OCI-LY3 (cell line): ENCODE measurements around the gene SLC36A1.

ENCODE experiments used
- H2AFZ ChIP-seq: fragments of 200-600, 300-600 bp; shearing (Covaris generic); 2 replicates; pipeline ENCODE4 v1.6.0; 2014; ENCODE audit warnings: antibody characterized with exemption, low read depth, low read length
- H3K27ac ChIP-seq: fragments of 200-600, 300-600 bp; sonication (generic); 2 replicates; pipeline ENCODE4 v1.5.1; 2014; ENCODE audit warnings: mild to moderate bottlenecking, low read length, moderate library complexity, mixed read lengths
- H3K27me3 ChIP-seq: fragments of 200-600, 300-600 bp; sonication (generic); 2 replicates; pipeline ENCODE4 v1.6.1; 2014; ENCODE audit warnings: low read depth, low read length, mixed read lengths
- H3K36me3 ChIP-seq: fragments of 200-600, 300-600 bp; sonication (generic); replicated peaks from 2 replicates; pipeline ENCODE3; 2014; ENCODE audit warnings: low read depth, low read length, mixed read lengths
- H3K4me1 ChIP-seq: fragments of 300-600, 200-600 bp; sonication (generic); 2 replicates; pipeline ENCODE4 v1.6.1; 2014; ENCODE audit warnings: low read length, mixed read lengths
- H3K4me2 ChIP-seq: fragments of 200-600, 300-600 bp; sonication (generic); 2 replicates; pipeline ENCODE4 v1.6.1; 2014; ENCODE audit warnings: low read length, mixed read lengths
- H3K4me3 ChIP-seq: fragments of 300-600, 200-600 bp; sonication (generic); 2 replicates; pipeline ENCODE4 v1.5.1; 2014; ENCODE audit warnings: antibody characterized with exemption, mild to moderate bottlenecking, low read length, moderate library complexity
- H3K79me2 ChIP-seq: fragments of 300-600, 200-600 bp; shearing (Covaris generic); 2 replicates; pipeline ENCODE4 v1.6.1; 2014; ENCODE audit warnings: mild to moderate bottlenecking, low read length, mixed read lengths
- H3K9ac ChIP-seq: fragments of 300-600, 200-600 bp; shearing (Covaris generic); 2 replicates; pipeline ENCODE4 v1.6.0; 2014; ENCODE audit warnings: mild to moderate bottlenecking, low read length, moderate library complexity
- H3K9me3 ChIP-seq: fragments of 200-600, 300-600 bp; shearing (Covaris generic); 2 replicates; pipeline ENCODE4 v1.6.1; 2014; ENCODE audit warnings: low read length, mixed read lengths; ENCODE audit not compliant: insufficient read depth
- H4K20me1 ChIP-seq: fragments of 200-600, 300-600 bp; sonication (generic); 2 replicates; pipeline ENCODE4 v1.6.1; 2016; ENCODE audit warnings: low read length, mixed read lengths; ENCODE audit not compliant: insufficient read depth
- EZH2phosphoT487 ChIP-seq: fragments of 200-600 bp; shearing (Covaris generic); IDR thresholded peaks from 2 replicates; pipeline ENCODE4 v1.6.1; 2018; ENCODE audit warnings: antibody characterized with exemption, mixed run types, low read depth
- TF ChIP-seq, protein P1 (sequence below): fragments of 200-600, 300-600 bp; sonication (generic); IDR thresholded peaks from 2 replicates; pipeline ENCODE4 v1.5.1; 2014; ENCODE audit warnings: antibody characterized with exemption, low read length, low read depth

Gene SLC36A1

DNA sequence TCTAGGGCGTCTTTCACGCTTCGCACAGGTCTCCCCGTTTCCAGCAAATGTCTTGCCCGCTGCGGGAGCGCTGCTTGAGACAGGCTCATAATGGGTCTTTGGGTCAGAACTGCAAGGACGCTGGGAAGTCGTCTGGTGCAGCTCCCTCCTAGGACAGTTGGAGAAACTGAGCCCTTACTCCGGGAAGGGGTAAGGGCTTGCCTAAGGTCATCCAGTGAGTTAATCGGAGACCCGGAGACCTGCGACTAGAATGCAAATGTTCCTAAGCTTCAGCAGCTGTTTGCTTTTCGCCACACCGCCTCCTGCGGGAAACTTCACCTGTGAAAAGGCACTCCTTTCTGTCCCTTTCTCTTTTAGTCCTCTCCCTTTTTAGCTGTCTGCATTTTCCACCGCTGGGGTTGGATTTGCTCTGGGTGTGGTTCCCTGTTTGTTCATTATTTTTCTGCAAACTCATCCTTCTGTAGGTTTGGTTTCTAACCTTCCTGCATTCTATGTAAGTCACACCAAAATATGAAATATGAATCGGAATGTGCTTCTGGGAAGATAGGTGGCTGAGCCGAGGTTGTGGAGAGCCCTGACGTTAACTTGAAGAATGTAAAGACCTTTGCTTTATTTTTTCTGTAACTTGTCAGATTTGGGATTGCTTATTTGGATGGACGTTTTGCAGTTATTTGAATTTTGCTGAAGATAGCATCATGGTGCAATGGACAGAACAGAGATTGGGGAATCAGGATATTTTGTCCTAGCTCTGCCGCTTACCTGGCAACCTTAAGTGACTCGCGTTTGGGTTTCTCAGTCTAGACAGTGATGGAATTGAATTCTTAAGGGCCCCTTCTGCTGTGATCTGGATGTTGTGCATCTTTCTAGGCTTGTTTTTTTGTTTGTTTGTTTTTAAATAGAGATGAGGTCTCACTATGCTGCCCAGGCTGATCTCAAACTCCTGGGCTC is 909 bp downstream of the SLC36A1 start:
- no peak overlapping the region for H3K27ac ChIP-seq
- no peaks in the 10 kb centered on the region for H3K27me3 ChIP-seq
- H4K20me1 ChIP-seq: no peaks in the 10 kb centered on the region
- no peaks in the 10 kb centered on the region for H3K9me3 ChIP-seq
- H3K4me1 ChIP-seq: peaks cover 14% of the 10 kb centered on the region
- peak overlapping the region; percentile 99 for H3K4me2 ChIP-seq
- H2AFZ ChIP-seq: peak overlapping the region; percentile 81; the same call in 1 of the 2 replicates
- no peak for TF ChIP-seq EZH2phosphoT487
- TF ChIP-seq, protein P1, sequence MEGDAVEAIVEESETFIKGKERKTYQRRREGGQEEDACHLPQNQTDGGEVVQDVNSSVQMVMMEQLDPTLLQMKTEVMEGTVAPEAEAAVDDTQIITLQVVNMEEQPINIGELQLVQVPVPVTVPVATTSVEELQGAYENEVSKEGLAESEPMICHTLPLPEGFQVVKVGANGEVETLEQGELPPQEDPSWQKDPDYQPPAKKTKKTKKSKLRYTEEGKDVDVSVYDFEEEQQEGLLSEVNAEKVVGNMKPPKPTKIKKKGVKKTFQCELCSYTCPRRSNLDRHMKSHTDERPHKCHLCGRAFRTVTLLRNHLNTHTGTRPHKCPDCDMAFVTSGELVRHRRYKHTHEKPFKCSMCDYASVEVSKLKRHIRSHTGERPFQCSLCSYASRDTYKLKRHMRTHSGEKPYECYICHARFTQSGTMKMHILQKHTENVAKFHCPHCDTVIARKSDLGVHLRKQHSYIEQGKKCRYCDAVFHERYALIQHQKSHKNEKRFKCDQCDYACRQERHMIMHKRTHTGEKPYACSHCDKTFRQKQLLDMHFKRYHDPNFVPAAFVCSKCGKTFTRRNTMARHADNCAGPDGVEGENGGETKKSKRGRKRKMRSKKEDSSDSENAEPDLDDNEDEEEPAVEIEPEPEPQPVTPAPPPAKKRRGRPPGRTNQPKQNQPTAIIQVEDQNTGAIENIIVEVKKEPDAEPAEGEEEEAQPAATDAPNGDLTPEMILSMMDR: no peak
- no peaks in the 10 kb centered on the region for H3K36me3 ChIP-seq
- H3K79me2 ChIP-seq: no peaks in the 10 kb centered on the region
- peak overlapping the region; percentile 58 for H3K9ac ChIP-seq
- H3K4me3 ChIP-seq: peak overlapping the region; percentile 82

DNA sequence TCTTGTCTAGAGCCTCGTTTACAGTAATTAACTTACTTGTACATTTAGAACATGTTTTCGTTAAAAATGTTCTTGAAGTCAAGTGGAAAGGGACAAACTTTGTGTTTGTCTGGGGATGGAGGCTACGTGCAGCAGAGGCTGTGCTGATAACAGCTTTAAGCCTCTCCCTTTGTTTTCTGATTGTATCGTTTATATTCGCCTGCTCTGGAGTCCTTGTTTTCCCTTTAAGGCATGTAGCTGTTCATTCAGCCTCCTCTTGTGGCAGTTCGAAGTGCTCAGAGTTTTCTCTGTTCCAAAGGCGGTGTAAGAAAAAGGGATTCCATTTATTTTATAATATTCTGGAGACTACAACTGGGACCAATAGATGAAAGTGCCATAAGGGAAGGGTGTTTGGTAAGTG is 1.9 kb downstream of the SLC36A1 start:
- no peaks in the 10 kb centered on the region for H3K27me3 ChIP-seq
- no peaks in the 10 kb centered on the region for H3K9me3 ChIP-seq
- no peak overlapping the region for H3K4me2 ChIP-seq
- no peak overlapping the region for H2AFZ ChIP-seq
- H3K79me2 ChIP-seq: no peaks in the 10 kb centered on the region
- TF ChIP-seq, protein P1: no peak
- no peak for TF ChIP-seq EZH2phosphoT487
- no peaks in the 10 kb centered on the region for H4K20me1 ChIP-seq
- H3K4me1 ChIP-seq: peaks cover 14% of the 10 kb centered on the region
- no peak overlapping the region for H3K9ac ChIP-seq
- H3K4me3 ChIP-seq: no peak overlapping the region
- H3K27ac ChIP-seq: no peak overlapping the region
- H3K36me3 ChIP-seq: no peaks in the 10 kb centered on the region

DNA sequence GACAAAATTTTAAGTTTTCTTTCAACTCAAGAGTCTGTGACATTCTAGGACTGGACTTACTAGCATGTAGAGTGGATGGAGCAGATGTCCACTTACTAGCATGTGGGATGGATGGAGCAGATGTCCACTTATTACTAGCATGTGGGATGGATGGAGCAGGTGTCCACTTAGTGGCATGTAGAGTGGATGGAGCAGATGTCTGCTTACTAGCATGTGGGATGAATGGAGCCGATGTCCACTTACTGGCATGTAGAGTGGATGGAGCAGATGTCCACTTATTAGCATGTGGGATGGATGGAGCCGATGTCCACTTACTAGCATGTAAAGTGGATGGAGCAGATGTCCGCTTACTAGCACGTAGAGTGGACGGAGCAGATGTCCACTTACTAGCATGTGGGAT is 2.4 kb downstream of the SLC36A1 start:
- H3K9ac ChIP-seq: no peak overlapping the region
- TF ChIP-seq EZH2phosphoT487: no peak
- TF ChIP-seq, protein P1: no peak
- no peak overlapping the region for H2AFZ ChIP-seq
- H4K20me1 ChIP-seq: no peaks in the 10 kb centered on the region
- H3K4me2 ChIP-seq: no peak overlapping the region
- H3K4me1 ChIP-seq: peaks cover 14% of the 10 kb centered on the region
- no peaks in the 10 kb centered on the region for H3K79me2 ChIP-seq
- H3K9me3 ChIP-seq: no peaks in the 10 kb centered on the region
- no peaks in the 10 kb centered on the region for H3K27me3 ChIP-seq
- H3K4me3 ChIP-seq: no peak overlapping the region
- no peaks in the 10 kb centered on the region for H3K36me3 ChIP-seq
- H3K27ac ChIP-seq: no peak overlapping the region

DNA sequence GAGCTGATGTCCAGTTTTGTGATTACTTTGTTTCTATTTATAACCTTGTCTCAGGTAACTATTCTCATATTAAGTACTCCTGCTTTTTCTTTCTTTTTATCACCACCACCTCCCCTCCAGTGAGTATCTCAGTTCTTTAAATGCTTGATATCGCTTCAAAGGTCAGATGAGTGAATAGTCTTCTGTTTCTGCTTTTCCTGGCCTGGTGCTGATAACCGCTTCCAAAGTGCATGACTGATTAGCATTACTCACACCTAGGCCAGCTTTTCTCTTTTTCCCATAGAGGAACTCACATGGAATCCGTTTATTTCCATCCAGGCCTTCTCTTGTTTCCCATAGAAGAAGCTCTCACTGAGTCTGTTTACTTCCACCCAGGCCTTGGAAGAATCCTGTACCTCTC is 3.2 kb downstream of the SLC36A1 start:
- Histone ChIP-seq H3K36me3 (no peaks in the 10 kb centered on the region), H2AFZ (no peak overlapping the region), H3K27ac (no peak overlapping the region), H3K4me2 (no peak overlapping the region), H3K79me2 (no peaks in the 10 kb centered on the region), H3K4me3 (no peak overlapping the region), H3K9ac (no peak overlapping the region), H3K9me3 (no peaks in the 10 kb centered on the region), H3K4me1 (peaks cover 14% of the 10 kb centered on the region), H3K27me3 (no peaks in the 10 kb centered on the region), H4K20me1 (no peaks in the 10 kb centered on the region)
- TF ChIP-seq EZH2phosphoT487: no peak
- TF ChIP-seq, protein P1: no peak
